ENCODE data around the gene ENOX2.
"Not testable (repeated sequence)": the region's sequence is repeated elsewhere in the genome, so short reads cannot be mapped to it uniquely, and the experiment has no call there.

The ENOX2 gene

GRCh38 chrX:130716346-130716745 is 186.7 kb downstream of the ENOX2 start:
- no peak overlapping the region for H3K27ac ChIP-seq (ENCODE audit: insufficient read depth, low read depth, low read length, poor library complexity, severe bottlenecking)
- no peaks in the 10 kb centered on the region for H3K27me3 ChIP-seq (ENCODE audit: control insufficient read depth, insufficient read depth, low read length, poor library complexity, severe bottlenecking)
- H3K4me1 ChIP-seq (ENCODE audit: control insufficient read depth, insufficient read depth, low read length) = no peaks in the 10 kb centered on the region
- 84 to 100% methylated on average over 3 of the region's 3 CpGs for WGBS, 2 experiments
- H3K9me3 ChIP-seq (ENCODE audit: control insufficient read depth, low read length) = no peaks in the 10 kb centered on the region
- no peaks in the 10 kb centered on the region for H3K36me3 ChIP-seq (ENCODE audit: control insufficient read depth, insufficient read depth, low read length)
- H3K4me3 ChIP-seq (ENCODE audit: insufficient read depth, low read depth, low read length) = no peak overlapping the region

DNA sequence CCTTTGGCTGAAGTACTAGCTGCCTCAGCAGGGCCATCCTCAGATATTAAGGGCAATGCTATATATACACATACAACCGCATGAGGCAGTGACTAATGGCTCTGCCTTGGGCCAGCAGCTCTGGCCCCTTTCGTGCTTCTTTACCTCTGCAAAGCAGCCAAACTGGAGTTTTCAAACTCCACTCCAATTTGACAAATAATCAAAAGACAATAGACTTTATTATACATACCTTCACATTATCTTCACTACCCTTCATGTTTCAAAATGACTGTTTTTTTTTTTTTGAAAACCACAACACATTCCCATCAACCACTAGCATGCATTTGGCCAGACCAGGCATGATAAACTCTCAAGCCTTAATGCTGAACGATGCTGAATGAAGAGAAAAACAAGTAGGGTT is 187.7 kb downstream of the ENOX2 start:
- no peak overlapping the region for H3K4me3 ChIP-seq (ENCODE audit: insufficient read depth, low read depth, low read length)
- H3K4me1 ChIP-seq (ENCODE audit: control insufficient read depth, insufficient read depth, low read length) = no peaks in the 10 kb centered on the region
- 95 to 100% methylated on average over 3 of the region's 3 CpGs for WGBS, 2 experiments
- no peaks in the 10 kb centered on the region for H3K9me3 ChIP-seq (ENCODE audit: control insufficient read depth, low read length)
- H3K27me3 ChIP-seq (ENCODE audit: control insufficient read depth, insufficient read depth, low read length, poor library complexity, severe bottlenecking) = no peaks in the 10 kb centered on the region
- no peaks in the 10 kb centered on the region for H3K36me3 ChIP-seq (ENCODE audit: control insufficient read depth, insufficient read depth, low read length)
- H3K27ac ChIP-seq (ENCODE audit: insufficient read depth, low read depth, low read length, poor library complexity, severe bottlenecking) = no peak overlapping the region

GRCh38 chrX:130714665-130715064 is 188.3 kb downstream of the ENOX2 start:
- Histone ChIP-seq H3K27ac (ENCODE audit: insufficient read depth, low read depth, low read length, poor library complexity, severe bottlenecking) (no peak overlapping the region), H3K4me3 (ENCODE audit: insufficient read depth, low read depth, low read length) (no peak overlapping the region), H3K4me1 (ENCODE audit: control insufficient read depth, insufficient read depth, low read length) (no peaks in the 10 kb centered on the region), H3K9me3 (ENCODE audit: control insufficient read depth, low read length) (no peaks in the 10 kb centered on the region), H3K36me3 (ENCODE audit: control insufficient read depth, insufficient read depth, low read length) (no peaks in the 10 kb centered on the region), H3K27me3 (ENCODE audit: control insufficient read depth, insufficient read depth, low read length, poor library complexity, severe bottlenecking) (no peaks in the 10 kb centered on the region)
- 94% methylated on average over 2 of the region's 2 CpGs for WGBS, 2 experiments

DNA sequence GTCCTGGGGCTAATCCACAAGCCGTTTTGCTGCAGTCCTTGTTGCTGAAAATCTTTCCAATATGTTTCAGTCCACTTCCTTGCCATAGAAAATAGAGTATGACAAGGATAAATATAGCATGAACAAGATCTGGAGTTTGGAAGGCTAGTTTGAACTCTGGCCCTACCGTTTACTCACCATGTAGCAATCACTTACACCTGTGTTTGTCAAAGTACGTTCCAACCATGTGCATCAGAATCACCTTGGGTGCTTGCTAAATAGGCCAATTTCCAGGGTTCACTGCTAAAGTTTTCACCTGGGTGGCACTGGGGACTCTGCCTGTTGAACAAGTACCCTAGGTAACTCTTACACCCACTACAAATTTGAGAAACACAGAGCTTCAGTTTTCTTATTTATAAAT is 188.9 kb downstream of the ENOX2 start:
- Histone ChIP-seq H3K27ac (ENCODE audit: insufficient read depth, low read depth, low read length, poor library complexity, severe bottlenecking) (no peak overlapping the region), H3K36me3 (ENCODE audit: control insufficient read depth, insufficient read depth, low read length) (no peaks in the 10 kb centered on the region), H3K4me1 (ENCODE audit: control insufficient read depth, insufficient read depth, low read length) (no peaks in the 10 kb centered on the region), H3K4me3 (ENCODE audit: insufficient read depth, low read depth, low read length) (no peak overlapping the region), H3K9me3 (ENCODE audit: control insufficient read depth, low read length) (no peaks in the 10 kb centered on the region), H3K27me3 (ENCODE audit: control insufficient read depth, insufficient read depth, low read length, poor library complexity, severe bottlenecking) (no peaks in the 10 kb centered on the region)
- 91 to 93% methylated on average over 3 of the region's 3 CpGs for WGBS, 2 experiments

GRCh38 chrX:130709178-130709577 is 193.8 kb downstream of the ENOX2 start:
- not testable (repeated sequence) for H3K4me3 ChIP-seq (ENCODE audit: insufficient read depth, low read depth, low read length); H3K27me3 ChIP-seq (ENCODE audit: control insufficient read depth, insufficient read depth, low read length, poor library complexity, severe bottlenecking); H3K4me1 ChIP-seq (ENCODE audit: control insufficient read depth, insufficient read depth, low read length); H3K9me3 ChIP-seq (ENCODE audit: control insufficient read depth, low read length); H3K27ac ChIP-seq (ENCODE audit: insufficient read depth, low read depth, low read length, poor library complexity, severe bottlenecking); H3K36me3 ChIP-seq (ENCODE audit: control insufficient read depth, insufficient read depth, low read length)
- WGBS, 2 experiments = 87 to 90% methylated on average over 6 of the region's 6 CpGs

GRCh38 chrX:130705591-130705990 is 197.4 kb downstream of the ENOX2 start:
- 89% methylated on average over 3 of the region's 3 CpGs for WGBS, 2 experiments
- Histone ChIP-seq H3K4me3 (ENCODE audit: insufficient read depth, low read depth, low read length) (no peak overlapping the region), H3K36me3 (ENCODE audit: control insufficient read depth, insufficient read depth, low read length) (no peaks in the 10 kb centered on the region), H3K27ac (ENCODE audit: insufficient read depth, low read depth, low read length, poor library complexity, severe bottlenecking) (no peak overlapping the region), H3K4me1 (ENCODE audit: control insufficient read depth, insufficient read depth, low read length) (no peaks in the 10 kb centered on the region), H3K27me3 (ENCODE audit: control insufficient read depth, insufficient read depth, low read length, poor library complexity, severe bottlenecking) (no peaks in the 10 kb centered on the region), H3K9me3 (ENCODE audit: control insufficient read depth, low read length) (no peaks in the 10 kb centered on the region)

GRCh38 chrX:130704053-130705038 is 198.7 kb downstream of the ENOX2 start:
- WGBS, 2 experiments = 92 to 97% methylated on average over 3 of the region's 4 CpGs
- Histone ChIP-seq H3K4me3 (ENCODE audit: insufficient read depth, low read depth, low read length) (no peak overlapping the region), H3K27ac (ENCODE audit: insufficient read depth, low read depth, low read length, poor library complexity, severe bottlenecking) (no peak overlapping the region)

GRCh38 chrX:130702867-130703707 is 199.9 kb downstream of the ENOX2 start:
- no peaks in the 10 kb centered on the region for H3K36me3 ChIP-seq (ENCODE audit: control insufficient read depth, insufficient read depth, low read length)
- no peaks in the 10 kb centered on the region for H3K27me3 ChIP-seq (ENCODE audit: control insufficient read depth, insufficient read depth, low read length, poor library complexity, severe bottlenecking)
- no peaks in the 10 kb centered on the region for H3K4me1 ChIP-seq (ENCODE audit: control insufficient read depth, insufficient read depth, low read length)
- H3K4me3 ChIP-seq (ENCODE audit: insufficient read depth, low read depth, low read length) = no peak overlapping the region
- H3K27ac ChIP-seq (ENCODE audit: insufficient read depth, low read depth, low read length, poor library complexity, severe bottlenecking) = no peak overlapping the region
- no peaks in the 10 kb centered on the region for H3K9me3 ChIP-seq (ENCODE audit: control insufficient read depth, low read length)
- 83 to 98% methylated on average over 4 to 6 of the region's 6 CpGs for WGBS, 2 experiments

More at GRCh38 chrX:130704053-130705038, 198.7 kb downstream of the ENOX2 start:
- Histone ChIP-seq H3K27me3 (ENCODE audit: control insufficient read depth, insufficient read depth, low read length, poor library complexity, severe bottlenecking) (no peaks in the 10 kb centered on the region), H3K4me1 (ENCODE audit: control insufficient read depth, insufficient read depth, low read length) (no peaks in the 10 kb centered on the region), H3K9me3 (ENCODE audit: control insufficient read depth, low read length) (no peaks in the 10 kb centered on the region), H3K36me3 (ENCODE audit: control insufficient read depth, insufficient read depth, low read length) (no peaks in the 10 kb centered on the region)

- no peak overlapping the region for H3K4me3 ChIP-seq (ENCODE audit: insufficient read depth, low read depth, low read length)
- no peaks in the 10 kb centered on the region for H3K4me1 ChIP-seq (ENCODE audit: control insufficient read depth, insufficient read depth, low read length)
- H3K9me3 ChIP-seq (ENCODE audit: control insufficient read depth, low read length) = no peaks in the 10 kb centered on the region
- H3K27me3 ChIP-seq (ENCODE audit: control insufficient read depth, insufficient read depth, low read length, poor library complexity, severe bottlenecking) = no peaks in the 10 kb centered on the region
- no peaks in the 10 kb centered on the region for H3K36me3 ChIP-seq (ENCODE audit: control insufficient read depth, insufficient read depth, low read length)
- no peak overlapping the region for H3K27ac ChIP-seq (ENCODE audit: insufficient read depth, low read depth, low read length, poor library complexity, severe bottlenecking)
Observed at GRCh38 chrX:130700629-130701028, 202.4 kb downstream of the ENOX2 start.

DNA sequence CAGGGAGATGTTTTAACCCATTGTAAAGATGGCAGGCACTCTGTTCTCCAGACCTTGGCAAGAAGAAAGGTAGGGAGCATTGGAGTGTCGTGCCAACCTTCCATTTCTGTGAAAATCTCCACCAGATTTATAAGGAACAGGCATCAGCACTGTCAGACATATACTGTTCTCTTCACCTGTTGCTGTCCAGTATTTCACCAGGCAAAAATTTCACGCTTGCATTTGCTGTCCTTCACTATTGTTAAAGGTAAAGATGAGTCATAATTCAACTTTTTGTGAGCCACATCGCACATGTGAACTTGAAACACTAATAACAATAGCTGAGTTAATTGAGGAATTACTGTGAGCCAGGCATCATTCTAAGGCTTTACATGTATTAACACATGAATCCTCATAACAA is 203.4 kb downstream of the ENOX2 start:
- WGBS, 2 experiments = 86 to 92% methylated on average over 2 of the region's 3 CpGs
- H3K27ac ChIP-seq (ENCODE audit: insufficient read depth, low read depth, low read length, poor library complexity, severe bottlenecking) = no peak overlapping the region

More for the DNA sequence above, 203.4 kb downstream of the ENOX2 start:
- Histone ChIP-seq H3K36me3 (ENCODE audit: control insufficient read depth, insufficient read depth, low read length) (no peaks in the 10 kb centered on the region), H3K27me3 (ENCODE audit: control insufficient read depth, insufficient read depth, low read length, poor library complexity, severe bottlenecking) (no peaks in the 10 kb centered on the region), H3K4me1 (ENCODE audit: control insufficient read depth, insufficient read depth, low read length) (no peaks in the 10 kb centered on the region), H3K4me3 (ENCODE audit: insufficient read depth, low read depth, low read length) (no peak overlapping the region), H3K9me3 (ENCODE audit: control insufficient read depth, low read length) (no peaks in the 10 kb centered on the region)

Measured in ectodermal cell (in vitro differentiated cells).